GM12874 (cell line): ENCODE data around the gene PCDHGA3.

ENCODE experiments used
- TF ChIP-seq, protein P1 (sequence below): IDR thresholded peaks from 2 replicates; pipeline ENCODE4 v1.5.1; 2011; ENCODE audit warnings: low read depth, mild to moderate bottlenecking, control low read depth, low read length, moderate library complexity; ENCODE audit not compliant: insufficient read depth

Gene PCDHGA3

DNA sequence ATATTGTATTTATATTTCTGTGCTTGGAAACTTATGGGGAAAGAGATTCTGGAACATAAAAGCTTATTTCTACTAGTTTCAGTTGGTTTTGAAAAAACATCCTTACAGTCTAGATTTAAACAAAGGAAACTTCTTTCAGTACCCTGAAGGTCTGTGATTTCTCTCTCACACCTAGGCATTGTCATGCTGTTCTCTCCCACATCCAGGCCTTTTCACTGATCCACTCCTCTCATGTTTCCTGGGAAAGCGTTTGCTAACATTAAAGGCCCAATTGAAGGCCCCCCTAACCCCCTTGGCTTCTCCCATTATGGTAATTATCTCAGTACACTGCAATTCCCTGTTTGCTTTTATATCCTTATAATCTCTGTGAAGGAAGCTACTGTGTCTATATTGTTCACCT lies 856 bp upstream of the PCDHGA3 start:
- TF ChIP-seq, protein P1, sequence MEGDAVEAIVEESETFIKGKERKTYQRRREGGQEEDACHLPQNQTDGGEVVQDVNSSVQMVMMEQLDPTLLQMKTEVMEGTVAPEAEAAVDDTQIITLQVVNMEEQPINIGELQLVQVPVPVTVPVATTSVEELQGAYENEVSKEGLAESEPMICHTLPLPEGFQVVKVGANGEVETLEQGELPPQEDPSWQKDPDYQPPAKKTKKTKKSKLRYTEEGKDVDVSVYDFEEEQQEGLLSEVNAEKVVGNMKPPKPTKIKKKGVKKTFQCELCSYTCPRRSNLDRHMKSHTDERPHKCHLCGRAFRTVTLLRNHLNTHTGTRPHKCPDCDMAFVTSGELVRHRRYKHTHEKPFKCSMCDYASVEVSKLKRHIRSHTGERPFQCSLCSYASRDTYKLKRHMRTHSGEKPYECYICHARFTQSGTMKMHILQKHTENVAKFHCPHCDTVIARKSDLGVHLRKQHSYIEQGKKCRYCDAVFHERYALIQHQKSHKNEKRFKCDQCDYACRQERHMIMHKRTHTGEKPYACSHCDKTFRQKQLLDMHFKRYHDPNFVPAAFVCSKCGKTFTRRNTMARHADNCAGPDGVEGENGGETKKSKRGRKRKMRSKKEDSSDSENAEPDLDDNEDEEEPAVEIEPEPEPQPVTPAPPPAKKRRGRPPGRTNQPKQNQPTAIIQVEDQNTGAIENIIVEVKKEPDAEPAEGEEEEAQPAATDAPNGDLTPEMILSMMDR = no peak

DNA sequence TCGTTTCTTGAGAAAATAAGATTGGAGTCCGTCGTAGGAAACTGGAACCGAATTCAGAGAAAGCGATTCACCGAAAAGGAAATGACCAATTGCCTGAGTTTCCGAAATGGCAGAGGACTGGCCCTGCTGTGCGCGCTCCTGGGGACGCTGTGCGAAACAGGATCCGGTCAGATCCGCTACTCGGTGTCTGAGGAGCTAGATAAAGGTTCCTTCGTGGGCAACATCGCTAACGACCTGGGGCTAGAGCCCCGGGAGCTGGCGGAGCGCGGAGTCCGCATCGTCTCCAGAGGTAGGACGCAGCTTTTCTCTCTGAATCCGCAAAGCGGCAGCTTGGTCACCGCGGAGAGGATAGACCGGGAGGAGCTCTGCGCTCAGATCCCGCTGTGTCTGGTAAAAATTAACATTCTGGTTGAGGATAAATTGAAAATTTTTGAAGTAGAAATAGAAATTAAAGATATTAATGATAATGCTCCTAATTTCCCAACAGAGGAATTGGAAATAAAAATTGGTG lies 379 bp downstream of the PCDHGA3 start:
- TF ChIP-seq, protein P1 = no peak

DNA sequence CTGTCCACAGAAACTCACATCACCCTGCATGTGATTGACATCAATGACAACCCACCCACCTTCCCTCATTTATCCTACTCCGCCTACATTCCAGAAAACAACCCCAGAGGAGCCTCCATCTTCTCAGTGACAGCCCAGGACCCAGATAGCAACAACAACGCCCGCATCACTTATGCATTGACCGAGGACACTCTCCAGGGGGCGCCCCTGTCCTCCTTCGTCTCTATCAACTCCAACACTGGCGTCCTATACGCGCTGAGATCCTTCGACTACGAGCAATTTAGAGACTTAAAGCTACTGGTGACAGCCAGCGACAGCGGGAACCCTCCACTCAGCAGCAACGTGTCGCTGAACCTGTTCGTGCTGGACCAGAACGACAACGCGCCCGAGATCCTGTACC lies 1.7 kb downstream of the PCDHGA3 start:
- TF ChIP-seq, protein P1 = no peak

DNA sequence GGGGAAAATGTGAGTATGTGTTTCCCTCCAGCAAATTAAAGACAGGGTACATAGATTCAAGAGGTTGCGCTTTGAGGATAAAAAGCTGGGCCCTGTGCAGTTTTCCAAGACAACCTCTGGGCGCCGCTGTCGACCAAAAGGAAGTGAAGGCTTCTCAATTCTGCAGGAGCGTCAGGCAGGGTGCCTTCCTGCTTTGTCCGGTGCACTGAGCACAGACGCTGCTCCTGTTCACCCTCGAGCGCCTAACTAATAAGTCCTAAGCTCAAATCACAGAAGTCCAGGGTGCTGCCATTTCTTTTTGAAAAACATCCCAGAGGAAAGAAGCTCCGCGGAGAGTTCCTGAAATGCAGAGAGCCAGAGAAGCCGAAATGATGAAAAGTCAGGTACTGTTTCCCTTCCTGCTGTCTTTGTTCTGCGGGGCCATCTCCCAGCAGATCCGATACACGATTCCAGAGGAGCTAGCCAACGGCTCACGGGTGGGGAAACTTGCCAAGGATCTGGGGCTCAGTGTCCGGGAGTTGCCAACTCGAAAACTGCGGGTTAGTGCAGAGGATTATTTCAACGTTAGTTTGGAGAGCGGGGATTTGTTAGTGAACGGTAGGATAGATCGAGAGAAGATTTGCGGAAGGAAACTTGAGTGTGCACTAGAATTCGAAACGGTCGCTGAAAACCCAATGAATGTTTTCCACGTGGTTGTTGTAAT lies 6.4 kb downstream of the PCDHGA3 start, which contains the start of gene PCDHGB1:
TSS of gene PCDHGB1 (plus strand) at position 183 of the 703 bp plus-strand sequence. CDS start at position 345, 162 bp downstream.
- TF ChIP-seq, protein P1 = peak; percentile 61

DNA sequence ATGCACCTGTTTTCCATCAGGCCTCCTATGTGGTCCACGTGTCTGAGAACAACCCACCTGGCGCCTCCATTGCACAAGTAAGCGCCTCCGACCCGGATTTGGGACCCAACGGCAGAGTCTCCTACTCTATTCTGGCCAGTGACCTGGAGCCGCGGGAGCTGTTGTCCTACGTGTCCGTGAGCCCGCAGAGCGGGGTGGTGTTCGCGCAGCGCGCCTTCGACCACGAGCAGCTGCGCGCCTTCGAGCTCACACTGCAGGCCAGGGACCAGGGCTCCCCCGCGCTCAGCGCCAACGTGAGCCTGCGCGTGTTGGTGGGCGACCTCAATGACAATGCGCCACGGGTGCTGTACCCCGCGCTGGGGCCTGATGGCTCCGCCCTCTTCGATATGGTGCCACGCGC lies 8.0 kb downstream of the PCDHGA3 start:
- TF ChIP-seq, protein P1 = no peak

DNA sequence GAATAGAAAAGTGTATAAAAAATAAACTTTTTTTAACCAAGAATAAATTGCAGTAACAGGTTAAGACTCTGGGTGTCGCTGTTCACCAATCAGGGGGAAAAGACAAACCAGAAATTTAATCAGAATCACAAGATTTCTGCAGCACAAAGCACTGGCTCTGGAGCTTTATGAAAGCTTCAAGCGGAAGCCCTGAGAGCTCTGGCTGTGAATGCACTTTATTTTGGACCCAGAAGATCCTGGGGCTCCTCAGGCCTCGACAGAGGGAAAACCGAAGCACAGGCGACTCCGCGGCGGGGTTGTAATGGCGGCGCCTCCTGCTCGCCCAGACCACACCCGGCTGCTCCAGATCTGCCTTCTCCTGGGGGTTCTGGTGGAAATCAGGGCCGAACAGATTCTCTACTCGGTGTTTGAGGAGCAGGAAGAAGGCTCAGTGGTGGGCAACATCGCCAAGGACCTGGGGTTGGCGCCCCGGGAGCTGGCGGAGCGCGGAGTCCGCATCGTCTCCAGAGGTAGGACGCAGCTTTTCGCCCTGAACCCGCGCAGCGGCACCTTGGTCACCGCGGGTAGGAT lies 11.4 kb downstream of the PCDHGA3 start, which contains the start of gene PCDHGA4:
TSS of gene PCDHGA4 (plus strand) at position 122 of the 570 bp plus-strand sequence. CDS start at position 209, 87 bp downstream.
- TF ChIP-seq, protein P1 = peak; percentile 34

DNA sequence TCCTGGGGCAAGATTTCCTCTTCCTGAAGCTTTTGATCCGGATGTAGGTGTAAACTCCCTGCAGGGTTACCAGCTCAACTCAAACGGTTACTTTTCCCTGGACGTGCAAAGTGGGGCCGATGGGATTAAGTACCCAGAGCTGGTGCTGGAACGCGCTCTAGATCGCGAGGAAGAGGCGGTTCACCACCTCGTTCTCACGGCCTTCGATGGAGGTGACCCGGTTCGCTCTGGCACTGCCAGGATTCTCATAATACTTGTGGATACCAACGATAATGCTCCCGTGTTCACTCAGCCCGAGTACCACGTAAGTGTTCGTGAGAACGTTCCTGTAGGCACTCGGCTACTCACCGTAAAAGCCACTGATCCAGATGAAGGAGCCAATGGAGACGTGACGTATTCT lies 12.0 kb downstream of the PCDHGA3 start:
- TF ChIP-seq, protein P1 = no peak
